Body of pancreas (tissue), 4 donors: Measurements from ENCODE around the gene WASL.

Experiments
- CTCF ChIP-seq, 7 experiments: fragments of 450-650 bp in 4 of 7; fragments of 200-600 bp in 3 of 7; sonication (generic) in 3 of 7; IDR thresholded peaks; one replicate each; pipeline ENCODE4 v1.5.1; 2016 to 2019; ENCODE audit warnings: antibody characterized with exemption in 7 of 7
- POLR2A ChIP-seq, 3 donors: fragments of 450-650 bp; IDR thresholded peaks; one replicate each; pipeline ENCODE4 v1.6.1; 2016; ENCODE audit warnings: antibody characterized with exemption in 3 of 3, mild to moderate bottlenecking in 2 of 3

- TF ChIP-seq POLR2A (IDR thresholded peaks at IDR 0.05) (no peak), CTCF (IDR thresholded peaks at IDR 0.05) (no peak)
These were observed 109.2 kb downstream of the WASL start for GRCh38 chr7:123639631-123640030.
